HepG2 (cell line): ENCODE results near the gene ABCC3. TPM values are rescaled to one million over a fixed set of nuclear protein-coding genes. Genes with fewer than 3 reads are reported as not detected.

Experiments used
- CAMTA2 ChIP-seq: sonication (generic); formaldehyde crosslinking; IDR thresholded peaks from 2 replicates; pipeline ENCODE4 v1.4.0; 2020; ENCODE audit warnings: mild to moderate bottlenecking, missing genetic modification reagents, borderline replicate concordance
- CC2D1A ChIP-seq: sonication (generic); formaldehyde crosslinking; IDR thresholded peaks from 2 replicates; pipeline ENCODE4 v1.8.1; 2023; ENCODE audit warnings: mild to moderate bottlenecking, missing genetic modification reagents
- SALL2 ChIP-seq: sonication (generic); formaldehyde crosslinking; IDR thresholded peaks from 2 replicates; pipeline ENCODE4 v1.8.1; 2023; ENCODE audit warnings: mild to moderate bottlenecking, missing genetic modification reagents, inconsistent platforms
- SYNCRIP ChIP-seq: fragments of 200-400 bp; formaldehyde crosslinking; IDR thresholded peaks from 2 replicates; pipeline ENCODE4 v1.6.1; 2018; ENCODE audit warnings: mild to moderate bottlenecking, low read depth, low read length; ENCODE audit not compliant: insufficient read depth
- ZBTB1 ChIP-seq: sonication (generic); formaldehyde crosslinking; IDR thresholded peaks from 2 replicates; pipeline ENCODE4 v1.4.0; 2020; ENCODE audit warnings: missing genetic modification reagents, borderline replicate concordance
- ZNF530 ChIP-seq: sonication (generic); formaldehyde crosslinking; IDR thresholded peaks from 2 replicates; pipeline ENCODE4 v1.5.0; 2020; ENCODE audit warnings: low read depth, mild to moderate bottlenecking, missing genetic modification reagents
- ZNF737 ChIP-seq: sonication (generic); formaldehyde crosslinking; IDR thresholded peaks from 2 replicates; pipeline ENCODE4 v1.5.0; 2020; ENCODE audit warnings: missing genetic modification reagents, mild to moderate bottlenecking, borderline replicate concordance
- ZSCAN30 ChIP-seq: sonication (generic); formaldehyde crosslinking; IDR thresholded peaks from 2 replicates; pipeline ENCODE4 v1.5.0; 2020; ENCODE audit warnings: mild to moderate bottlenecking, missing genetic modification reagents
- polyA plus RNA-seq, 8 experiments: library from polyadenylated mRNA; depleted of rRNA in 3 of 8; stranded (reverse) in 7 of 8; unstranded in 1 of 8; fragments of >200 nt; fragmentation: Illumina TruSeq in 4 of 8; extraction: Trizol in 4 of 8; gene quantifications; 2 replicates each; pipeline versions ENCODE4 v1.2.1 to v1.2.3, GENCODE V29; 2011 to 2016; ENCODE audit warnings: low read depth in 4 of 8, missing spikeins in 1 of 8, mixed read lengths in 1 of 8; ENCODE audit not compliant: insufficient read depth in 1 of 8
- total RNA-seq, 5 experiments: library from RNA; depleted of rRNA; stranded (reverse); fragments of >200 nt; fragmentation: Illumina TruSeq; extraction: Trizol; gene quantifications; 2 replicates each; pipeline ENCODE4 v1.2.3, GENCODE V29; 2016; ENCODE audit warnings: low read depth in 1 of 5
- TF ChIP-seq, protein P1 (sequence below): sonication (generic); formaldehyde crosslinking; IDR thresholded peaks from 2 replicates; pipeline ENCODE4 v1.5.0; 2020; ENCODE audit warnings: mild to moderate bottlenecking, missing genetic modification reagents
- TF ChIP-seq, protein P2 (sequence below): sonication (generic); formaldehyde crosslinking; IDR thresholded peaks from 2 replicates; pipeline ENCODE4 v1.8.1; 2023; ENCODE audit warnings: mild to moderate bottlenecking, inconsistent platforms, moderate library complexity, missing genetic modification reagents, borderline replicate concordance
- TF ChIP-seq, protein P3 (sequence below): sonication (generic); formaldehyde crosslinking; conservative IDR thresholded peaks from 2 replicates; pipeline ENCODE4 v1.8.0; 2022; ENCODE audit warnings: mild to moderate bottlenecking, moderate library complexity, missing genetic modification reagents
- TF ChIP-seq, protein P4 (sequence below): sonication (generic); formaldehyde crosslinking; IDR thresholded peaks from 2 replicates; pipeline ENCODE4 v1.4.0; 2020; ENCODE audit warnings: missing genetic modification reagents
- TF ChIP-seq, protein P5 (sequence below): sonication (generic); formaldehyde crosslinking; IDR thresholded peaks from 2 replicates; pipeline ENCODE4 v1.4.0; 2020; ENCODE audit warnings: missing genetic modification reagents
- TF ChIP-seq, protein P6 (sequence below), 2 experiments: sonication (generic) in 1 of 2; formaldehyde crosslinking in 1 of 2; IDR thresholded peaks; 2 replicates each; pipeline versions ENCODE4 v1.4.0 to v1.6.1; 2018 to 2020; ENCODE audit warnings: missing genetic modification reagents in 2 of 2, borderline replicate concordance in 1 of 2, low read depth in 1 of 2, mild to moderate bottlenecking in 1 of 2, missing biosample characterization in 1 of 2
- TF ChIP-seq, protein P7 (sequence below): IDR thresholded peaks from 2 replicates; pipeline ENCODE4 v1.6.1; 2016

The ABCC3 gene
- total and polyA plus RNA-seq, 2 of the 13 experiments (the other 11 are each of a cell fraction or from before 2014, with no cell fraction given): 25.2 to 50.7 TPM

DNA sequence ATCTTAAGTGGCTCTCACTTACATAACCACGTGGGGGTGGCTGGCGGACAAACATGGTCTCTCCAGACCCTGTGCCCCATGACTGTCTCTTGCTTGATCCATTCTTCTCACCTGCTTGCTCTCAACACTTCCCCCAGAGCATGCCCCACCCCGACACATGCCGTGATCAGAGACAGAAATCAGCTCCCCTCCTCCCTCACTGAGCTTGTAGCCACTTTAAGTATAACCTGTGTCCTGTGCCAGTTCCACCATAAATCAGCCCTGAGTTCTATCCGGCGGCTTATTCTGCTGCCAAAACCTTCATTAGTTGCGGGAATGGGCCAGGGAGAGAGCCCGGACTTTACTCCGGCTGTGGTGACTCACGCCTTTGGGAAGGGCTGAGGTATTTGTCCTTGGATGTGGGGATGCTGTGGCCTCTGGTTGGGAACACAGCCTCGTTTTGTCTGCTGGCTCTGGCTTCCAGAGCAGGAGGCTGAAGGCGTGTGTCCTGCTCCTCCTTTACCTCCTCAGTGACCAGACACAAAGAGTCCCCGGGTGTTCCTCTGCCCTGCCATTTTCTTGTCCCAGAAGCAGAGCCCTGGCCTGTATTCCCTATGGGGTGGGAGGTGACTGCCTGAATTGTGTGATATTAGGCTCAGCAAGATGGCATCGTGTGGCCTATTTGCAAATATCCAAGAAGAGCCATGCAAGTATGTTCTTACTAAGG lies 52.0 kb downstream of the ABCC3 start (continued):
- TF ChIP-seq, protein P1, sequence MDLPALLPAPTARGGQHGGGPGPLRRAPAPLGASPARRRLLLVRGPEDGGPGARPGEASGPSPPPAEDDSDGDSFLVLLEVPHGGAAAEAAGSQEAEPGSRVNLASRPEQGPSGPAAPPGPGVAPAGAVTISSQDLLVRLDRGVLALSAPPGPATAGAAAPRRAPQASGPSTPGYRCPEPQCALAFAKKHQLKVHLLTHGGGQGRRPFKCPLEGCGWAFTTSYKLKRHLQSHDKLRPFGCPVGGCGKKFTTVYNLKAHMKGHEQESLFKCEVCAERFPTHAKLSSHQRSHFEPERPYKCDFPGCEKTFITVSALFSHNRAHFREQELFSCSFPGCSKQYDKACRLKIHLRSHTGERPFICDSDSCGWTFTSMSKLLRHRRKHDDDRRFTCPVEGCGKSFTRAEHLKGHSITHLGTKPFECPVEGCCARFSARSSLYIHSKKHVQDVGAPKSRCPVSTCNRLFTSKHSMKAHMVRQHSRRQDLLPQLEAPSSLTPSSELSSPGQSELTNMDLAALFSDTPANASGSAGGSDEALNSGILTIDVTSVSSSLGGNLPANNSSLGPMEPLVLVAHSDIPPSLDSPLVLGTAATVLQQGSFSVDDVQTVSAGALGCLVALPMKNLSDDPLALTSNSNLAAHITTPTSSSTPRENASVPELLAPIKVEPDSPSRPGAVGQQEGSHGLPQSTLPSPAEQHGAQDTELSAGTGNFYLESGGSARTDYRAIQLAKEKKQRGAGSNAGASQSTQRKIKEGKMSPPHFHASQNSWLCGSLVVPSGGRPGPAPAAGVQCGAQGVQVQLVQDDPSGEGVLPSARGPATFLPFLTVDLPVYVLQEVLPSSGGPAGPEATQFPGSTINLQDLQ: peak; percentile 82; the same call in 1 of the 2 replicates
- TF ChIP-seq ZSCAN30 (CRISPR knock-in tag) (no peak), CAMTA2 (0 out of 2 replicates have a peak, but pooled peaks have one; percentile 4), ZBTB1 (CRISPR knock-in tag) (0 out of 2 replicates have a peak, but pooled peaks have one; percentile 10), SALL2 (CRISPR knock-in tag) (no peak; the same call in none of the 2 replicates), ZNF530 (CRISPR knock-in tag) (no peak), SYNCRIP (no peak), CC2D1A (CRISPR knock-in tag) (no peak), ZNF737 (peak; percentile 88; the same call in 1 of the 2 replicates)
- TF ChIP-seq, protein P2, sequence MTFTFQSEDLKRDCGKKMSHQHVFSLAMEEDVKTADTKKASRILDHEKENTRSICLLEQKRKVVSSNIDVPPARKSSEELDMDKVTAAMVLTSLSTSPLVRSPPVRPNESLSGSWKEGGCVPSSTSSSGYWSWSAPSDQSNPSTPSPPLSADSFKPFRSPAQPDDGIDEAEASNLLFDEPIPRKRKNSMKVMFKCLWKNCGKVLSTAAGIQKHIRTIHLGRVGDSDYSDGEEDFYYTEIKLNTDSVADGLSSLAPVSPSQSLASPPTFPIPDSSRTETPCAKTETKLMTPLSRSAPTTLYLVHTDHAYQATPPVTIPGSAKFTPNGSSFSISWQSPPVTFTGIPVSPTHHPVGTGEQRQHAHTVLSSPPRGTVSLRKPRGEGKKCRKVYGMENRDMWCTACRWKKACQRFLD (CRISPR knock-in tag): no peak
- TF ChIP-seq, protein P3, sequence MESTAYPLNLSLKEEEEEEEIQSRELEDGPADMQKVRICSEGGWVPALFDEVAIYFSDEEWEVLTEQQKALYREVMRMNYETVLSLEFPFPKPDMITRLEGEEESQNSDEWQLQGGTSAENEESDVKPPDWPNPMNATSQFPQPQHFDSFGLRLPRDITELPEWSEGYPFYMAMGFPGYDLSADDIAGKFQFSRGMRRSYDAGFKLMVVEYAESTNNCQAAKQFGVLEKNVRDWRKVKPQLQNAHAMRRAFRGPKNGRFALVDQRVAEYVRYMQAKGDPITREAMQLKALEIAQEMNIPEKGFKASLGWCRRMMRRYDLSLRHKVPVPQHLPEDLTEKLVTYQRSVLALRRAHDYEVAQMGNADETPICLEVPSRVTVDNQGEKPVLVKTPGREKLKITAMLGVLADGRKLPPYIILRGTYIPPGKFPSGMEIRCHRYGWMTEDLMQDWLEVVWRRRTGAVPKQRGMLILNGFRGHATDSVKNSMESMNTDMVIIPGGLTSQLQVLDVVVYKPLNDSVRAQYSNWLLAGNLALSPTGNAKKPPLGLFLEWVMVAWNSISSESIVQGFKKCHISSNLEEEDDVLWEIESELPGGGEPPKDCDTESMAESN: no peak; the same call in 1 of the 2 replicates
- TF ChIP-seq, protein P4, sequence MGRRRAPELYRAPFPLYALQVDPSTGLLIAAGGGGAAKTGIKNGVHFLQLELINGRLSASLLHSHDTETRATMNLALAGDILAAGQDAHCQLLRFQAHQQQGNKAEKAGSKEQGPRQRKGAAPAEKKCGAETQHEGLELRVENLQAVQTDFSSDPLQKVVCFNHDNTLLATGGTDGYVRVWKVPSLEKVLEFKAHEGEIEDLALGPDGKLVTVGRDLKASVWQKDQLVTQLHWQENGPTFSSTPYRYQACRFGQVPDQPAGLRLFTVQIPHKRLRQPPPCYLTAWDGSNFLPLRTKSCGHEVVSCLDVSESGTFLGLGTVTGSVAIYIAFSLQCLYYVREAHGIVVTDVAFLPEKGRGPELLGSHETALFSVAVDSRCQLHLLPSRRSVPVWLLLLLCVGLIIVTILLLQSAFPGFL (CRISPR knock-in tag): no peak
- TF ChIP-seq, protein P5, sequence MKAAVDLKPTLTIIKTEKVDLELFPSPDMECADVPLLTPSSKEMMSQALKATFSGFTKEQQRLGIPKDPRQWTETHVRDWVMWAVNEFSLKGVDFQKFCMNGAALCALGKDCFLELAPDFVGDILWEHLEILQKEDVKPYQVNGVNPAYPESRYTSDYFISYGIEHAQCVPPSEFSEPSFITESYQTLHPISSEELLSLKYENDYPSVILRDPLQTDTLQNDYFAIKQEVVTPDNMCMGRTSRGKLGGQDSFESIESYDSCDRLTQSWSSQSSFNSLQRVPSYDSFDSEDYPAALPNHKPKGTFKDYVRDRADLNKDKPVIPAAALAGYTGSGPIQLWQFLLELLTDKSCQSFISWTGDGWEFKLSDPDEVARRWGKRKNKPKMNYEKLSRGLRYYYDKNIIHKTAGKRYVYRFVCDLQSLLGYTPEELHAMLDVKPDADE (CRISPR knock-in tag): peak; percentile 8; the same call in 1 of the 2 replicates
- TF ChIP-seq, protein P6, sequence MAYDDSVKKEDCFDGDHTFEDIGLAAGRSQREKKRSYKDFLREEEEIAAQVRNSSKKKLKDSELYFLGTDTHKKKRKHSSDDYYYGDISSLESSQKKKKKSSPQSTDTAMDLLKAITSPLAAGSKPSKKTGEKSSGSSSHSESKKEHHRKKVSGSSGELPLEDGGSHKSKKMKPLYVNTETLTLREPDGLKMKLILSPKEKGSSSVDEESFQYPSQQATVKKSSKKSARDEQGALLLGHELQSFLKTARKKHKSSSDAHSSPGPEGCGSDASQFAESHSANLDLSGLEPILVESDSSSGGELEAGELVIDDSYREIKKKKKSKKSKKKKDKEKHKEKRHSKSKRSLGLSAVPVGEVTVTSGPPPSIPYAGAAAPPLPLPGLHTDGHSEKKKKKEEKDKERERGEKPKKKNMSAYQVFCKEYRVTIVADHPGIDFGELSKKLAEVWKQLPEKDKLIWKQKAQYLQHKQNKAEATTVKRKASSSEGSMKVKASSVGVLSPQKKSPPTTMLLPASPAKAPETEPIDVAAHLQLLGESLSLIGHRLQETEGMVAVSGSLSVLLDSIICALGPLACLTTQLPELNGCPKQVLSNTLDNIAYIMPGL (CRISPR knock-in tag; IDR thresholded peaks at IDR 0.05; ENCODE audit: borderline replicate concordance in 1 of 2, low read depth in 1 of 2): peak; percentile 47 to 69; a peak in 3 of 4 replicates
- TF ChIP-seq, protein P7, sequence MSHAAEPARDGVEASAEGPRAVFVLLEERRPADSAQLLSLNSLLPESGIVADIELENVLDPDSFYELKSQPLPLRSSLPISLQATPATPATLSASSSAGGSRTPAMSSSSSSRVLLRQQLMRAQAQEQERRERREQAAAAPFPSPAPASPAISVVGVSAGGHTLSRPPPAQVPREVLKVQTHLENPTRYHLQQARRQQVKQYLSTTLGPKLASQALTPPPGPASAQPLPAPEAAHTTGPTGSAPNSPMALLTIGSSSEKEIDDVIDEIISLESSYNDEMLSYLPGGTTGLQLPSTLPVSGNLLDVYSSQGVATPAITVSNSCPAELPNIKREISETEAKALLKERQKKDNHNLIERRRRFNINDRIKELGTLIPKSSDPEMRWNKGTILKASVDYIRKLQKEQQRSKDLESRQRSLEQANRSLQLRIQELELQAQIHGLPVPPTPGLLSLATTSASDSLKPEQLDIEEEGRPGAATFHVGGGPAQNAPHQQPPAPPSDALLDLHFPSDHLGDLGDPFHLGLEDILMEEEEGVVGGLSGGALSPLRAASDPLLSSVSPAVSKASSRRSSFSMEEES (CRISPR knock-in tag): peak; percentile 54
